ENCODE measurements around the gene FOXO1. TPM values are rescaled to one million over a fixed set of nuclear protein-coding genes. Genes with fewer than 3 reads are reported as not detected.

The FOXO1 gene
- total and polyA plus RNA-seq, 2 of the 13 experiments (the other 11 are each of a cell fraction or from before 2014, with no cell fraction given): 8.1 to 13.1 TPM

DNA sequence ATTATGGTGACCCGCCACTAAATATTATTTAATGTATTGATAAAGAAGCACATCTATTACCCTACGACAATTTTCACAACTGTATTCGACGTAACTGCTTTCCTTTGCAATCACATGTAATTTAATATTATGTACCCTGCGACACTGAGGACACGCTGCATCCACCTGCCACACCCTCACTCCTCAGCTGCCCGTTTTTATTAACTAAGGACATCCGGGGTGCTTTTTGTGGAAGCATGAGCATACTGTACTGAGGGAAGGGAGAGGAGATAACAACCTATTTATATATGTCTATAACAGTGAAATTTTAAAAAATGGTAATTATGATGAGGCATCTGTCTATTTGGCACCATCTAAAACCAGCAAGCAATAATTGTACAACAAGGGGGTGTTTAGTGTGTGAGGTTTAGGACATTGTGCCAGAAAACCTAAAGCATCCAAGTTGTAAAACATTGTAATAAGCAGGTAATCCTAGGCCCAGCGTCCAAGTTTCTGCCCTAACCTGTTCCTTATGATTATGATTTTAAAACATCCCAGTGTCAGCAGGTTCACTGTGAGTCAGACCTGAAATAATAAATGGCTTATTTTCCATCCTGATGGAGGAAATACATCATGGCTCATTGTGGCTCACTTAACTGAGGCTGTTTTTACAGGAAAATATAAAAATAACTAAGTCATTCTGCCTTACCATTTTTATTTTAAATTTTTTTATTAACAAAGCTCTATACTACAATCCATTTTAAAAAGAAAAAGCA is 56.3 kb downstream of the FOXO1 start:
- Histone ChIP-seq H4K20me1 (ENCODE audit: insufficient read depth, low read length) (peaks cover 67% of the 10 kb centered on the region), H3K27ac (ENCODE audit: extremely low read length, insufficient read depth, low read length) (no peak overlapping the region), H3K27me3 (ENCODE audit: control insufficient read depth in 1 of 2, insufficient read depth in 2 of 2, low read length in 2 of 2) (no peaks in the 10 kb centered on the region), H2AFZ (ENCODE audit: low read length) (no peak overlapping the region), H3K9ac (ENCODE audit: insufficient read depth, low read depth, low read length) (no peak overlapping the region), H3K79me2 (ENCODE audit: insufficient read depth, low read length) (peaks cover 96% of the 10 kb centered on the region), H3K4me1 (ENCODE audit: insufficient read depth, low read length) (peaks cover 24% of the 10 kb centered on the region), H3K4me3 (replicated peaks in 1 of 3; ENCODE audit: insufficient read depth in 1 of 3, low read depth in 2 of 3, low read length in 3 of 3) (no peak overlapping the region), H3K9me3 (ENCODE audit: low read length) (no peaks in the 10 kb centered on the region), H3K36me3 (replicated peaks in 1 of 2; ENCODE audit: control insufficient read depth in 1 of 2, insufficient read depth in 2 of 2, low read length in 2 of 2) (peaks cover 6 to 27% of the 10 kb centered on the region in 2 experiments), H3K4me2 (ENCODE audit: low read depth, low read length) (no peak overlapping the region)
- BruUV-seq (replicated peaks): no TSS peak
- intact Hi-C loops (cut with micrococcal nuclease; ENCODE audit: unreplicated experiment) (no loop called here), in situ Hi-C loops (cut with HindIII; ENCODE audit: extremely low pct_ligation_motif_present, low pct_unique_long_range_greater_than_20kb) (no loop called here)
- FAIRE-seq (no peak), DNase-seq (ENCODE audit: low spot score) (no peak), ATAC-seq (no peak)
- TF ChIP-seq AGO2 (optimal IDR thresholded peaks at IDR 0.05; ENCODE audit: low read depth, low read length) (no peak), TRIM24 (CRISPR knock-in tag; IDR thresholded peaks at IDR 0.05) (no peak), ZNF703 (CRISPR knock-in tag; IDR thresholded peaks at IDR 0.05; ENCODE audit: borderline replicate concordance) (no peak), ETV6 (CRISPR knock-in tag; conservative IDR thresholded peaks at IDR 0.05) (no peak), PAF1 (CRISPR knock-in tag; IDR thresholded peaks at IDR 0.05) (no peak), TCF7 (IDR thresholded peaks at IDR 0.05; ENCODE audit: low read depth) (no peak), ZNF572 (CRISPR knock-in tag; IDR thresholded peaks at IDR 0.05) (no peak)
- TF ChIP-seq, protein P1, sequence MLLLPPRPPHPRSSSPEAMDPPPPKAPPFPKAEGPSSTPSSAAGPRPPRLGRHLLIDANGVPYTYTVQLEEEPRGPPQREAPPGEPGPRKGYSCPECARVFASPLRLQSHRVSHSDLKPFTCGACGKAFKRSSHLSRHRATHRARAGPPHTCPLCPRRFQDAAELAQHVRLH (CRISPR knock-in tag; IDR thresholded peaks at IDR 0.05; ENCODE audit: borderline replicate concordance, low read depth): no peak
- TF ChIP-seq, protein P2, sequence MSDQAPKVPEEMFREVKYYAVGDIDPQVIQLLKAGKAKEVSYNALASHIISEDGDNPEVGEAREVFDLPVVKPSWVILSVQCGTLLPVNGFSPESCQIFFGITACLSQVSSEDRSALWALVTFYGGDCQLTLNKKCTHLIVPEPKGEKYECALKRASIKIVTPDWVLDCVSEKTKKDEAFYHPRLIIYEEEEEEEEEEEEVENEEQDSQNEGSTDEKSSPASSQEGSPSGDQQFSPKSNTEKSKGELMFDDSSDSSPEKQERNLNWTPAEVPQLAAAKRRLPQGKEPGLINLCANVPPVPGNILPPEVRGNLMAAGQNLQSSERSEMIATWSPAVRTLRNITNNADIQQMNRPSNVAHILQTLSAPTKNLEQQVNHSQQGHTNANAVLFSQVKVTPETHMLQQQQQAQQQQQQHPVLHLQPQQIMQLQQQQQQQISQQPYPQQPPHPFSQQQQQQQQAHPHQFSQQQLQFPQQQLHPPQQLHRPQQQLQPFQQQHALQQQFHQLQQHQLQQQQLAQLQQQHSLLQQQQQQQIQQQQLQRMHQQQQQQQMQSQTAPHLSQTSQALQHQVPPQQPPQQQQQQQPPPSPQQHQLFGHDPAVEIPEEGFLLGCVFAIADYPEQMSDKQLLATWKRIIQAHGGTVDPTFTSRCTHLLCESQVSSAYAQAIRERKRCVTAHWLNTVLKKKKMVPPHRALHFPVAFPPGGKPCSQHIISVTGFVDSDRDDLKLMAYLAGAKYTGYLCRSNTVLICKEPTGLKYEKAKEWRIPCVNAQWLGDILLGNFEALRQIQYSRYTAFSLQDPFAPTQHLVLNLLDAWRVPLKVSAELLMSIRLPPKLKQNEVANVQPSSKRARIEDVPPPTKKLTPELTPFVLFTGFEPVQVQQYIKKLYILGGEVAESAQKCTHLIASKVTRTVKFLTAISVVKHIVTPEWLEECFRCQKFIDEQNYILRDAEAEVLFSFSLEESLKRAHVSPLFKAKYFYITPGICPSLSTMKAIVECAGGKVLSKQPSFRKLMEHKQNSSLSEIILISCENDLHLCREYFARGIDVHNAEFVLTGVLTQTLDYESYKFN (CRISPR knock-in tag; conservative IDR thresholded peaks at IDR 0.05): no peak
- POLR2A ChIA-PET: no interaction called here
- CTCF ChIA-PET (ENCODE audit: low intra/inter-chr PET ratio, low total read pairs): no interaction called here
- 93% methylated on average over 9 of the region's 9 CpGs for whole genome bisulfite sequencing (ENCODE audit: low lambda C conversion rate)
